HuH-7 (cell line): Measurements from ENCODE around the gene NIPBL.
A peak's percentile ranks its signal among the peaks of the same experiment; 100 is the strongest.
"Not testable (repeated sequence)": the region's sequence is repeated elsewhere in the genome, so short reads cannot be mapped to it uniquely, and the experiment has no call there.

Experiments
- DNase-seq: peaks from one replicate; pipeline ENCODE4 v3.0.0; 2011; ENCODE audit warnings: low spot score

NIPBL gene

GRCh38 chr5:37028910-37029309 is 152.3 kb downstream of the NIPBL start:
- DNase-seq, result no peak

- no peak for DNase-seq
Measured at GRCh38 chr5:37029436-37029835, 152.9 kb downstream of the NIPBL start.

- DNase-seq, result no peak
Measured at GRCh38 chr5:37034955-37035354, 158.4 kb downstream of the NIPBL start.

- DNase-seq, result no peak
Measured at GRCh38 chr5:37037840-37038239, 161.3 kb downstream of the NIPBL start.

GRCh38 chr5:37039824-37040223 is 163.3 kb downstream of the NIPBL start:
- no peak for DNase-seq

- peak; percentile 8 for DNase-seq
Measured at GRCh38 chr5:37043693-37044092, 167.1 kb downstream of the NIPBL start.

- DNase-seq, result no peak
Measured at GRCh38 chr5:37044120-37044519, 167.6 kb downstream of the NIPBL start.

- no peak for DNase-seq
Measured at GRCh38 chr5:37045703-37046102, 169.1 kb downstream of the NIPBL start.

GRCh38 chr5:37047947-37048346 is 171.4 kb downstream of the NIPBL start:
- DNase-seq, result no peak

GRCh38 chr5:37054391-37054790 is 177.8 kb downstream of the NIPBL start:
- no peak for DNase-seq

GRCh38 chr5:37055383-37055990 is 178.9 kb downstream of the NIPBL start:
- no peak for DNase-seq

GRCh38 chr5:37056762-37057161 is 180.2 kb downstream of the NIPBL start:
- DNase-seq, result no peak

- DNase-seq, result no peak
Measured at GRCh38 chr5:37060030-37060429, 183.5 kb downstream of the NIPBL start.

- no peak for DNase-seq
Measured at GRCh38 chr5:37063739-37064138, 187.2 kb downstream of the NIPBL start.

GRCh38 chr5:37064442-37064841 is 187.9 kb downstream of the NIPBL start:
- peak; percentile 39 for DNase-seq

- no peak for DNase-seq
Measured at GRCh38 chr5:37071487-37071886, 194.9 kb downstream of the NIPBL start.

GRCh38 chr5:37071901-37072581 is 195.5 kb downstream of the NIPBL start:
- DNase-seq, result no peak

- no peak for DNase-seq
Measured at GRCh38 chr5:37075399-37075950, 198.9 kb downstream of the NIPBL start.

GRCh38 chr5:37077146-37077545 is 200.6 kb downstream of the NIPBL start:
- no peak for DNase-seq

- DNase-seq, result no peak
Measured at GRCh38 chr5:37080697-37081096, 204.1 kb downstream of the NIPBL start.

GRCh38 chr5:37082977-37083376 is 206.4 kb downstream of the NIPBL start:
- not testable (repeated sequence) for DNase-seq

GRCh38 chr5:37086026-37086425 is 209.5 kb downstream of the NIPBL start:
- DNase-seq, result not testable (repeated sequence)

- peak; percentile 19 for DNase-seq
Measured at GRCh38 chr5:37086466-37087173, 210.1 kb downstream of the NIPBL start.
